GM12878 (cell line): Measurements from ENCODE around the gene UNK. TPM values are rescaled to one million over a fixed set of nuclear protein-coding genes. Genes with fewer than 3 reads are reported as not detected.

ENCODE experiments used
- ATAC-seq: fragments of 200-7000 bp; cut with Tn5 transposase; 3 replicates; pipeline ENCODE4 v1.9.1; 2020; ENCODE audit warnings: mild to moderate bottlenecking, moderate library complexity
- BruUV-seq: library from RNA; stranded (reverse); fragments of 400-500 nt; replicated peaks from 2 replicates; lab custom pipeline; 2021; lab: Mats Ljungman, UMichigan
- CTCF ChIA-PET: fragments of 300-600 bp; sonication (Branson Sonifier 250); formaldehyde crosslinking; extraction: SDS; loops from one replicate; lab custom pipeline; 2021; ENCODE audit warnings: inconsistent platforms; lab: Yijun Ruan, JAX
- POLR2A ChIA-PET: fragments of 350-600 bp; formaldehyde crosslinking; extraction: SDS; loops from one replicate; lab custom pipeline; 2021; ENCODE audit warnings: inconsistent platforms; lab: Charles Lee
- RAD21 ChIA-PET: fragments of 300-600 bp; sonication (Branson Sonifier 250); formaldehyde crosslinking; loops from one replicate; lab custom pipeline; 2023; ENCODE audit warnings: antibody characterized with exemption; ENCODE audit not compliant: unreplicated experiment; lab: Charles Lee
- SMC1A ChIA-PET: fragments of 300-600 bp; sonication (Branson Sonifier 250); formaldehyde crosslinking; loops from one replicate; lab custom pipeline; 2023; ENCODE audit not compliant: unreplicated experiment, uncharacterized antibody; lab: Charles Lee
- DNase-seq: peaks from one replicate; pipeline ENCODE4 v3.0.0-alpha.2; 2011; ENCODE audit warnings: low read depth, low spot score
- FAIRE-seq: peaks from 3 replicates; lab custom pipeline; 2011; peaks lifted over from hg19 to GRCh38; lab: Jason Lieb, UNC
- H2AFZ ChIP-seq: 2 replicates; pipeline ENCODE4 v1.6.0; 2011; ENCODE audit warnings: low read depth, low read length, control low read depth; ENCODE audit not compliant: control insufficient read depth
- H3K27ac ChIP-seq: 2 replicates; pipeline ENCODE4 v1.5.1; 2011; ENCODE audit warnings: control low read depth; ENCODE audit not compliant: control insufficient read depth, insufficient read depth
- H3K27me3 ChIP-seq, 2 experiments: replicated peaks in 1 of 2; 2 replicates each; pipeline versions ENCODE4 v1.6.0 to v1.6.1; 2011; ENCODE audit warnings: low read length in 1 of 2; ENCODE audit not compliant: control insufficient read depth in 2 of 2, insufficient read depth in 2 of 2
- H3K36me3 ChIP-seq, 2 experiments: 2 replicates each; pipeline ENCODE4 v1.5.1; 2011; ENCODE audit warnings: low read length in 1 of 2; ENCODE audit not compliant: control insufficient read depth in 2 of 2, insufficient read depth in 2 of 2
- H3K4me1 ChIP-seq: 2 replicates; pipeline ENCODE4 v1.6.1; 2011; ENCODE audit warnings: mild to moderate bottlenecking, low read length, moderate library complexity, mixed read lengths; ENCODE audit not compliant: control insufficient read depth, insufficient read depth
- H3K4me2 ChIP-seq: 2 replicates; pipeline ENCODE4 v1.6.0; 2011; ENCODE audit warnings: control low read depth; ENCODE audit not compliant: control insufficient read depth, insufficient read depth
- H3K4me3 ChIP-seq: fragments of 200-600 bp; sonication (generic); 2 replicates; pipeline ENCODE4 v1.5.1; 2016
- H3K79me2 ChIP-seq: 2 replicates; pipeline ENCODE4 v1.6.0; 2011; ENCODE audit warnings: low read length; ENCODE audit not compliant: control insufficient read depth, insufficient read depth
- H3K9ac ChIP-seq: 2 replicates; pipeline ENCODE4 v1.8.0; 2011; ENCODE audit warnings: low read length, control low read depth, mixed read lengths; ENCODE audit not compliant: control insufficient read depth, insufficient read depth
- H3K9me3 ChIP-seq: replicated peaks from 3 replicates; pipeline ENCODE4 v1.5.1; 2011; ENCODE audit warnings: mild to moderate bottlenecking, low read length; ENCODE audit not compliant: control insufficient read depth, insufficient read depth
- H4K20me1 ChIP-seq: 2 replicates; pipeline ENCODE4 v1.6.0; 2011; ENCODE audit not compliant: control insufficient read depth, insufficient read depth
- IRF3 ChIP-seq: fragments of 450-650 bp; IDR thresholded peaks from 2 replicates; pipeline ENCODE4 v1.6.1; 2014; ENCODE audit warnings: mild to moderate bottlenecking
- SMAD1 ChIP-seq: fragments of 450-650 bp; IDR thresholded peaks from 2 replicates; pipeline ENCODE4 v1.6.1; 2018; ENCODE audit warnings: mild to moderate bottlenecking, low read depth; ENCODE audit not compliant: partially characterized antibody
- STAT1 ChIP-seq: fragments of 450-650 bp; conservative IDR thresholded peaks from 2 replicates; pipeline ENCODE4 v1.6.1; 2014; ENCODE audit warnings: antibody characterized with exemption, mild to moderate bottlenecking
- TCF3 ChIP-seq: IDR thresholded peaks from 2 replicates; pipeline ENCODE4 v1.6.1; 2012; ENCODE audit warnings: low read depth, mild to moderate bottlenecking, low read length, borderline replicate concordance; ENCODE audit not compliant: insufficient read depth
- USF2 ChIP-seq: IDR thresholded peaks from 2 replicates; pipeline ENCODE4 v1.6.1; 2011; ENCODE audit warnings: low read depth, low read length, improper control_type of control experiment, borderline replicate concordance
- WGBS: methylation state at CpG from one replicate; pipeline ENCODE4 v1.1.6; 2016; ENCODE audit warnings: low lambda C conversion rate; ENCODE audit not compliant: insufficient replicate concordance, insufficient coverage; ENCODE audit errors: missing lambda C conversion rate; 5-methylcytosine and 5-hydroxymethylcytosine counted together
- in situ Hi-C: fragments of 300-500 bp; cut with MboI; formaldehyde crosslinking; loops from 9 replicates; pipeline ENCODE4 v1.14.3; 2018; ENCODE audit warnings: mixed read lengths
- intact Hi-C: fragments of 100-400 bp; cut with micrococcal nuclease; formaldehyde crosslinking; loops from one replicate; pipeline ENCODE4 v1.14.2; 2022; ENCODE audit not compliant: unreplicated experiment
- polyA plus RNA-seq, 11 experiments: library from polyadenylated mRNA; depleted of rRNA in 4 of 11; unstranded in 6 of 11; stranded (reverse) in 5 of 11; fragments of >200 nt; fragmentation: Nextera tagmentation in 4 of 11; fragmentation: Illumina TruSeq in 1 of 11; extraction: Ambion mirVana in 4 of 11; extraction: Trizol in 1 of 11; gene quantifications; 1 replicate in 1 of 11; 2 replicates in 10 of 11; pipeline versions ENCODE4 v1.2.1 to v1.2.3, GENCODE V29; 2011 to 2016; ENCODE audit warnings: inconsistent platforms in 2 of 11, missing spikeins in 2 of 11, low read depth in 1 of 11
- total RNA-seq, 4 experiments: library from RNA; depleted of rRNA in 3 of 4; stranded (reverse); fragments of >200 nt in 3 of 4; fragmentation: Illumina TruSeq in 1 of 4; extraction: Trizol in 1 of 4; gene quantifications; 2 replicates each; pipeline versions ENCODE4 v1.2.1 to v1.2.3, GENCODE V29; 2013 to 2021

The UNK gene
- total and polyA plus RNA-seq, 10 of the 15 experiments (the other 5 are each of a cell fraction or from before 2014, with no cell fraction given): 8.9 to 34.5 (median 27.3) TPM

- H4K20me1 ChIP-seq: no peaks in the 10 kb centered on the region
- POLR2A ChIA-PET: interaction anchor here (0.6 to 1.0 kb wide), 4 partner anchors 12 to 65 kb away, joined by 3 read pairs; no protein-coding TSS in a partner anchor
- no peak overlapping the region for H3K9ac ChIP-seq
- ATAC-seq: peak; percentile 11
- WGBS: 75% methylated on average over 10 of the region's 10 CpGs
- H3K36me3 ChIP-seq: peaks cover 3 to 8% of the 10 kb centered on the region in 2 experiments; a peak in 3 of 4 replicates
- TF ChIP-seq TCF3: no peak
- TF ChIP-seq IRF3: no peak
- no peak for TF ChIP-seq STAT1
- no peak for TF ChIP-seq SMAD1
- no peak for TF ChIP-seq USF2
- TF ChIP-seq, all 136 proteins: peak for 0
- H3K4me2 ChIP-seq: no peak overlapping the region
- 0 out of 2 replicates have a peak overlapping the region, but pooled peaks have one; percentile 4 for H3K27ac ChIP-seq
- H3K4me3 ChIP-seq: no peak overlapping the region
- ChIA-PET SMC1A (interaction anchor here (1.0 to 1.3 kb wide), 2 partner anchors 11 to 41 kb away, joined by 3 to 4 read pairs; no protein-coding TSS in a partner anchor), RAD21 (interaction anchor here (0.7 to 0.8 kb wide), 2 partner anchors 13 to 16 kb away, joined by 3 to 4 read pairs; no protein-coding TSS in a partner anchor), CTCF (no interaction called here)
- FAIRE-seq (no peak), DNase-seq (no peak)
- in situ Hi-C loops: no loop called here
- H3K9me3 ChIP-seq: no peaks in the 10 kb centered on the region
- no peaks in the 10 kb centered on the region for H3K27me3 ChIP-seq
- intact Hi-C loops: no loop called here
- H2AFZ ChIP-seq: no peak overlapping the region
- no TSS peak for BruUV-seq
- no peaks in the 10 kb centered on the region for H3K79me2 ChIP-seq
- no peaks in the 10 kb centered on the region for H3K4me1 ChIP-seq
Measured at GRCh38 chr17:75832164-75832651, 47.6 kb downstream of the UNK start.
